ENCODE results near the gene SBNO1. TPM values are rescaled to one million over a fixed set of nuclear protein-coding genes. Genes with fewer than 3 reads are reported as not detected.

SBNO1 gene
- total RNA-seq, 2 experiments from 2014 or later, result 21.3 to 21.9 TPM

- Mint-ChIP-seq H3K4me1 (ENCODE audit: low read depth) (no peaks in the 10 kb centered on the region), H3K27ac (no peak overlapping the region), H3K27me3 (no peaks in the 10 kb centered on the region), H3K4me3 (no peak overlapping the region), H3K36me3 (ENCODE audit: low read depth) (peaks cover 59% of the 10 kb centered on the region), H3K9me3 (no peaks in the 10 kb centered on the region)
- ChIA-PET CTCF (no interaction called here), POLR2A (no interaction called here)
- intact Hi-C loops (cut with DNase I, micrococcal nuclease), result no loop called here
- peaks cover 74% of the 10 kb centered on the region for H3K36me3 ChIP-seq (ENCODE audit: insufficient read depth, low read length)
- ATAC-seq (ENCODE audit: poor library complexity) (no peak), DNase-seq (no peak)
- H3K4me3 ChIP-seq (ENCODE audit: low read length), result no peak overlapping the region
- no peaks in the 10 kb centered on the region for H3K27me3 ChIP-seq (ENCODE audit: control insufficient read depth in 1 of 2, insufficient read depth in 2 of 2, low read length in 2 of 2)
- no peak overlapping the region for H3K27ac ChIP-seq (ENCODE audit: low read depth in 1 of 2, low read length in 2 of 2)
- no peaks in the 10 kb centered on the region for H3K9me3 ChIP-seq (ENCODE audit: control insufficient read depth in 1 of 2, insufficient read depth in 1 of 2, low read length in 2 of 2)
- TF ChIP-seq, protein P1, sequence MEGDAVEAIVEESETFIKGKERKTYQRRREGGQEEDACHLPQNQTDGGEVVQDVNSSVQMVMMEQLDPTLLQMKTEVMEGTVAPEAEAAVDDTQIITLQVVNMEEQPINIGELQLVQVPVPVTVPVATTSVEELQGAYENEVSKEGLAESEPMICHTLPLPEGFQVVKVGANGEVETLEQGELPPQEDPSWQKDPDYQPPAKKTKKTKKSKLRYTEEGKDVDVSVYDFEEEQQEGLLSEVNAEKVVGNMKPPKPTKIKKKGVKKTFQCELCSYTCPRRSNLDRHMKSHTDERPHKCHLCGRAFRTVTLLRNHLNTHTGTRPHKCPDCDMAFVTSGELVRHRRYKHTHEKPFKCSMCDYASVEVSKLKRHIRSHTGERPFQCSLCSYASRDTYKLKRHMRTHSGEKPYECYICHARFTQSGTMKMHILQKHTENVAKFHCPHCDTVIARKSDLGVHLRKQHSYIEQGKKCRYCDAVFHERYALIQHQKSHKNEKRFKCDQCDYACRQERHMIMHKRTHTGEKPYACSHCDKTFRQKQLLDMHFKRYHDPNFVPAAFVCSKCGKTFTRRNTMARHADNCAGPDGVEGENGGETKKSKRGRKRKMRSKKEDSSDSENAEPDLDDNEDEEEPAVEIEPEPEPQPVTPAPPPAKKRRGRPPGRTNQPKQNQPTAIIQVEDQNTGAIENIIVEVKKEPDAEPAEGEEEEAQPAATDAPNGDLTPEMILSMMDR (IDR thresholded peaks at IDR 0.05), result no peak
- peaks cover 17% of the 10 kb centered on the region for H3K4me1 ChIP-seq (ENCODE audit: insufficient read depth, low read length)
Measured at GRCh38 chr12:123399255-123399617, 34.6 kb upstream of the SBNO1 start.

- ChIA-PET CTCF (no interaction called here), POLR2A (no interaction called here)
- TF ChIP-seq, protein P1 (IDR thresholded peaks at IDR 0.05), result no peak
- Histone ChIP-seq H3K27ac (ENCODE audit: low read depth in 1 of 2, low read length in 2 of 2) (no peak overlapping the region), H3K9me3 (ENCODE audit: control insufficient read depth in 1 of 2, insufficient read depth in 1 of 2, low read length in 2 of 2) (no peaks in the 10 kb centered on the region), H3K36me3 (ENCODE audit: insufficient read depth, low read length) (peaks cover 71% of the 10 kb centered on the region), H3K4me3 (ENCODE audit: low read length) (no peak overlapping the region), H3K4me1 (ENCODE audit: insufficient read depth, low read length) (peaks cover 17% of the 10 kb centered on the region), H3K27me3 (ENCODE audit: control insufficient read depth in 1 of 2, insufficient read depth in 2 of 2, low read length in 2 of 2) (no peaks in the 10 kb centered on the region)
- peaks cover 56% of the 10 kb centered on the region for H3K36me3 Mint-ChIP-seq (ENCODE audit: low read depth)
- intact Hi-C loops (cut with DNase I, micrococcal nuclease), result no loop called here
- no peaks in the 10 kb centered on the region for H3K9me3 Mint-ChIP-seq
- H3K27ac Mint-ChIP-seq, result no peak overlapping the region
- no peak overlapping the region for H3K4me3 Mint-ChIP-seq
- no peaks in the 10 kb centered on the region for H3K4me1 Mint-ChIP-seq (ENCODE audit: low read depth)
- ATAC-seq (ENCODE audit: poor library complexity) (no peak), DNase-seq (no peak)
- H3K27me3 Mint-ChIP-seq, result no peaks in the 10 kb centered on the region
Measured at GRCh38 chr12:123398550-123399254, 34.1 kb upstream of the SBNO1 start.

- H3K36me3 ChIP-seq (ENCODE audit: insufficient read depth, low read length), result peaks cover 71% of the 10 kb centered on the region
- no peak overlapping the region for H3K4me3 ChIP-seq (ENCODE audit: low read length)
- ChIA-PET CTCF (no interaction called here), POLR2A (no interaction called here)
- peaks cover 17% of the 10 kb centered on the region for H3K4me1 ChIP-seq (ENCODE audit: insufficient read depth, low read length)
- TF ChIP-seq, protein P1 (IDR thresholded peaks at IDR 0.05), result no peak
- H3K9me3 ChIP-seq (ENCODE audit: control insufficient read depth in 1 of 2, insufficient read depth in 1 of 2, low read length in 2 of 2), result no peaks in the 10 kb centered on the region
- Mint-ChIP-seq H3K27ac (no peak overlapping the region), H3K4me3 (no peak overlapping the region), H3K9me3 (no peaks in the 10 kb centered on the region), H3K36me3 (ENCODE audit: low read depth) (peaks cover 56% of the 10 kb centered on the region), H3K4me1 (ENCODE audit: low read depth) (peaks cover 4% of the 10 kb centered on the region), H3K27me3 (no peaks in the 10 kb centered on the region)
- H3K27ac ChIP-seq (ENCODE audit: low read depth in 1 of 2, low read length in 2 of 2), result no peak overlapping the region
- no peak for DNase-seq
- intact Hi-C loops (cut with DNase I, micrococcal nuclease), result no loop called here
- no peaks in the 10 kb centered on the region for H3K27me3 ChIP-seq (ENCODE audit: control insufficient read depth in 1 of 2, insufficient read depth in 2 of 2, low read length in 2 of 2)
- no peak for ATAC-seq (ENCODE audit: poor library complexity)
Measured at GRCh38 chr12:123398177-123398549, 33.5 kb upstream of the SBNO1 start.
